WTC11 (cell line): Measurements from ENCODE around the gene ERC1. TPM values are rescaled to one million over a fixed set of nuclear protein-coding genes. Genes with fewer than 3 reads are reported as not detected.

ENCODE experiments used
- ATAC-seq: fragments of 200-7000 bp; cut with Tn5 transposase; 2 replicates; pipeline ENCODE4 v1.10.0; 2021; ENCODE audit warnings: mild to moderate bottlenecking, moderate library complexity
- CTCF ChIA-PET: fragments of 300-600 bp; sonication (Branson Sonifier 250); formaldehyde crosslinking; loops from one replicate; lab custom pipeline; 2021; ENCODE audit warnings: antibody characterized with exemption; lab: Charles Lee
- POLR2A ChIA-PET: fragments of 350-600 bp; sonication (Branson Sonifier 250); formaldehyde crosslinking; loops from one replicate; lab custom pipeline; 2021; ENCODE audit warnings: antibody characterized with exemption; lab: Charles Lee
- DNase-seq: peaks from one replicate; pipeline ENCODE4 v3.0.0; 2021; ENCODE audit warnings: low spot score
- H3K27ac Mint-ChIP-seq: 2 replicates; pipeline ENCODE4 v1.8.0; 2021; ENCODE audit warnings: mixed read lengths
- H3K27me3 Mint-ChIP-seq: 2 replicates; pipeline ENCODE4 v1.8.0; 2021; ENCODE audit warnings: low read depth, mild to moderate bottlenecking, moderate library complexity, mixed read lengths
- H3K36me3 Mint-ChIP-seq: 2 replicates; pipeline ENCODE4 v1.8.0; 2021; ENCODE audit warnings: mixed read lengths
- H3K4me1 Mint-ChIP-seq: 2 replicates; pipeline ENCODE4 v1.8.0; 2022; ENCODE audit warnings: mixed read lengths
- H3K4me3 Mint-ChIP-seq: 2 replicates; pipeline ENCODE4 v1.8.0; 2021; ENCODE audit warnings: mild to moderate bottlenecking, moderate library complexity, mixed read lengths
- H3K9me3 Mint-ChIP-seq: 2 replicates; pipeline ENCODE4 v1.8.0; 2021; ENCODE audit warnings: mixed read lengths
- ARID4B ChIP-seq: sonication (generic); formaldehyde crosslinking; IDR thresholded peaks from 2 replicates; pipeline ENCODE4 v1.8.0; 2023; ENCODE audit warnings: missing genetic modification reagents, mild to moderate bottlenecking, borderline replicate concordance
- CREM ChIP-seq: sonication (generic); formaldehyde crosslinking; IDR thresholded peaks from 2 replicates; pipeline ENCODE4 v1.8.1; 2022; ENCODE audit warnings: mild to moderate bottlenecking, missing genetic modification reagents, moderate library complexity
- CTCF ChIP-seq: fragments of 200-600 bp; IDR thresholded peaks from 2 replicates; pipeline ENCODE4 v1.8.0; 2022; ENCODE audit warnings: antibody characterized with exemption
- E2F5 ChIP-seq: sonication (generic); formaldehyde crosslinking; IDR thresholded peaks from 2 replicates; pipeline ENCODE4 v1.8.1; 2022; ENCODE audit warnings: mild to moderate bottlenecking, moderate library complexity, missing genetic modification reagents
- ELF4 ChIP-seq: sonication (generic); formaldehyde crosslinking; IDR thresholded peaks from 2 replicates; pipeline ENCODE4 v1.8.1; 2022; ENCODE audit warnings: low read depth, mild to moderate bottlenecking, moderate library complexity, missing genetic modification reagents
- FOXP4 ChIP-seq: sonication (generic); formaldehyde crosslinking; IDR thresholded peaks from 2 replicates; pipeline ENCODE4 v1.8.0; 2022; ENCODE audit warnings: mild to moderate bottlenecking, missing genetic modification reagents
- GRHL2 ChIP-seq: fragments of 250-450 bp; sonication (Bioruptor Pico); IDR thresholded peaks from 2 replicates; pipeline ENCODE4 v1.8.0; 2022; ENCODE audit warnings: mild to moderate bottlenecking, moderate library complexity; ENCODE audit not compliant: insufficient replicate concordance, severe bottlenecking
- MYBL2 ChIP-seq: sonication (generic); formaldehyde crosslinking; IDR thresholded peaks from 2 replicates; pipeline ENCODE4 v1.8.1; 2023; ENCODE audit warnings: mild to moderate bottlenecking, moderate library complexity, missing genetic modification reagents
- NFE2L1 ChIP-seq: sonication (generic); formaldehyde crosslinking; IDR thresholded peaks from 2 replicates; pipeline ENCODE4 v1.8.1; 2023; ENCODE audit warnings: missing genetic modification reagents
- NFYB ChIP-seq: sonication (generic); formaldehyde crosslinking; conservative IDR thresholded peaks from 2 replicates; pipeline ENCODE4 v1.8.0; 2022; ENCODE audit warnings: low read depth, missing genetic modification reagents
- SP1 ChIP-seq: sonication (generic); formaldehyde crosslinking; conservative IDR thresholded peaks from 2 replicates; pipeline ENCODE4 v1.8.1; 2022; ENCODE audit warnings: missing genetic modification reagents
- TEAD4 ChIP-seq: sonication (generic); formaldehyde crosslinking; IDR thresholded peaks from 2 replicates; pipeline ENCODE4 v1.8.0; 2022; ENCODE audit warnings: mild to moderate bottlenecking, missing genetic modification reagents
- USF2 ChIP-seq: sonication (generic); formaldehyde crosslinking; IDR thresholded peaks from 2 replicates; pipeline ENCODE4 v1.8.1; 2023; ENCODE audit warnings: mild to moderate bottlenecking, missing genetic modification reagents, moderate library complexity
- ZNF219 ChIP-seq: sonication (generic); formaldehyde crosslinking; IDR thresholded peaks from 2 replicates; pipeline ENCODE4 v1.8.0; 2023; ENCODE audit warnings: missing genetic modification reagents, mild to moderate bottlenecking, borderline replicate concordance
- ZNF263 ChIP-seq: sonication (generic); formaldehyde crosslinking; IDR thresholded peaks from 2 replicates; pipeline ENCODE4 v1.8.1; 2022; ENCODE audit warnings: low read depth, mild to moderate bottlenecking, moderate library complexity, missing genetic modification reagents
- ZNF416 ChIP-seq: fragments of 250-450 bp; sonication (Bioruptor Pico); IDR thresholded peaks from 2 replicates; pipeline ENCODE4 v1.9.0; 2021; ENCODE audit warnings: mild to moderate bottlenecking, inconsistent platforms
- ZNF532 ChIP-seq: fragments of 250-450 bp; sonication (Bioruptor Pico); IDR thresholded peaks from 2 replicates; pipeline ENCODE4 v1.9.0; 2021; ENCODE audit warnings: mild to moderate bottlenecking, borderline replicate concordance
- total RNA-seq: library from RNA; stranded (reverse); gene quantifications from 3 replicates; pipeline ENCODE4 v1.2.3, GENCODE V29; 2021

ERC1 gene
- total RNA-seq, 1 experiment from 2014 or later = 47.5 TPM

- CTCF ChIA-PET = interaction anchor here (4.8 kb wide), 1 partner anchor 8 kb away, joined by 32 read pairs; no protein-coding TSS in a partner anchor
- Mint-ChIP-seq H3K4me1 (peaks cover 32% of the 10 kb centered on the region), H3K36me3 (no peaks in the 10 kb centered on the region), H3K9me3 (no peaks in the 10 kb centered on the region), H3K4me3 (no peak overlapping the region), H3K27me3 (peaks cover 56% of the 10 kb centered on the region), H3K27ac (no peak overlapping the region)
- ATAC-seq (no peak), DNase-seq (no peak)
- POLR2A ChIA-PET = no interaction called here
- TF ChIP-seq NFYB (CRISPR knock-in tag) (no peak), USF2 (CRISPR knock-in tag) (no peak), ZNF219 (no peak), ZNF532 (CRISPR knock-in tag) (no peak), SP1 (no peak)
These were observed 534.8 kb downstream of the ERC1 start for GRCh38 chr12:1525858-1526257.

- Mint-ChIP-seq H3K9me3 (no peaks in the 10 kb centered on the region), H3K36me3 (no peaks in the 10 kb centered on the region), H3K4me3 (no peak overlapping the region), H3K27me3 (peaks cover 74% of the 10 kb centered on the region), H3K27ac (no peak overlapping the region)
- DNase-seq (no peak), ATAC-seq (no peak)
- CTCF ChIA-PET = interaction anchor here (4.8 kb wide), 1 partner anchor 10 kb away, joined by 32 read pairs; no protein-coding TSS in a partner anchor
- TF ChIP-seq CREM (CRISPR knock-in tag) (no peak), ARID4B (no peak), CTCF (no peak)
- TF ChIP-seq, all 79 proteins: peak for 0
- POLR2A ChIA-PET = no interaction called here
- H3K4me1 Mint-ChIP-seq = peaks cover 32% of the 10 kb centered on the region
These were observed 536.8 kb downstream of the ERC1 start for GRCh38 chr12:1527789-1528188.

GRCh38 chr12:1528791-1529190 lies 537.8 kb downstream of the ERC1 start:
- Mint-ChIP-seq H3K4me3 (no peak overlapping the region), H3K27me3 (peaks cover 84% of the 10 kb centered on the region), H3K9me3 (no peaks in the 10 kb centered on the region), H3K36me3 (no peaks in the 10 kb centered on the region), H3K27ac (no peak overlapping the region), H3K4me1 (peaks cover 22% of the 10 kb centered on the region)
- CTCF ChIA-PET = interaction anchor here (1.1 to 4.8 kb wide), 3 partner anchors 11 to 101 kb away, joined by 3 to 32 read pairs (median 4); partner anchors contain the start of gene WNT5B
- no peak for DNase-seq
- POLR2A ChIA-PET = interaction anchor here (0.7 kb wide), 1 partner anchor 1209 kb away, joined by 6 read pairs; no protein-coding TSS in a partner anchor
- ATAC-seq = no peak
- TF ChIP-seq ZNF416 (CRISPR knock-in tag) (no peak), ZNF263 (no peak), E2F5 (CRISPR knock-in tag) (no peak), MYBL2 (CRISPR knock-in tag) (no peak), NFE2L1 (no peak), FOXP4 (no peak), GRHL2 (no peak), TEAD4 (CRISPR knock-in tag) (no peak), ELF4 (CRISPR knock-in tag) (no peak)
